WI38 (cell line): ENCODE results near the gene DUSP7.

Experiments used
- H3K4me3 ChIP-seq: 2 replicates; pipeline ENCODE4 v1.5.1; 2011; ENCODE audit warnings: low read depth, mild to moderate bottlenecking, control low read depth, low read length
- CTCF ChIP-seq: IDR thresholded peaks from 2 replicates; pipeline ENCODE4 v1.5.1; 2012; ENCODE audit warnings: low read depth, mild to moderate bottlenecking, control low read depth, low read length

Gene DUSP7

GRCh38 chr3:52070724-52071621, 14.6 kb upstream of the DUSP7 start:
- no peak overlapping the region for H3K4me3 ChIP-seq
- no peak for TF ChIP-seq CTCF

GRCh38 chr3:52069855-52070254, 13.5 kb upstream of the DUSP7 start:
- no peak for TF ChIP-seq CTCF
- no peak overlapping the region for H3K4me3 ChIP-seq

- H3K4me3 ChIP-seq: no peak overlapping the region
- TF ChIP-seq CTCF: no peak
These were observed 12.8 kb upstream of the DUSP7 start for GRCh38 chr3:52069135-52069534.

- H3K4me3 ChIP-seq: no peak overlapping the region
- no peak for TF ChIP-seq CTCF
These were observed 12.4 kb upstream of the DUSP7 start for GRCh38 chr3:52068730-52069129.

- H3K4me3 ChIP-seq: no peak overlapping the region
- no peak for TF ChIP-seq CTCF
These were observed 11.7 kb upstream of the DUSP7 start for GRCh38 chr3:52068055-52068571.

- TF ChIP-seq CTCF: no peak
- no peak overlapping the region for H3K4me3 ChIP-seq
These were observed 11.2 kb upstream of the DUSP7 start for GRCh38 chr3:52067526-52067925.

GRCh38 chr3:52067046-52067445, 10.7 kb upstream of the DUSP7 start:
- H3K4me3 ChIP-seq: no peak overlapping the region
- TF ChIP-seq CTCF: no peak
